GM12892 (cell line): ENCODE data around the gene CNTN5.

Source experiments
- POLR2A ChIP-seq: IDR thresholded peaks from 2 replicates; pipeline ENCODE4 v1.6.1; 2011; ENCODE audit warnings: low read depth, low read length, control low read depth
- POLR2AphosphoS5 ChIP-seq: IDR thresholded peaks from 2 replicates; pipeline ENCODE4 v1.6.1; 2011; ENCODE audit warnings: low read depth, low read length, control low read depth
- TAF1 ChIP-seq: IDR thresholded peaks from 2 replicates; pipeline ENCODE4 v1.6.1; 2011; ENCODE audit warnings: low read depth, mild to moderate bottlenecking, control low read depth, low read length, borderline replicate concordance

- TF ChIP-seq POLR2A (no peak), POLR2AphosphoS5 (no peak), TAF1 (no peak)
Observed at GRCh38 chr11:99531468-99531867, 510.7 kb downstream of the CNTN5 start.
